ENCODE results near the gene CXCR1.

- TF ChIP-seq, protein P1, sequence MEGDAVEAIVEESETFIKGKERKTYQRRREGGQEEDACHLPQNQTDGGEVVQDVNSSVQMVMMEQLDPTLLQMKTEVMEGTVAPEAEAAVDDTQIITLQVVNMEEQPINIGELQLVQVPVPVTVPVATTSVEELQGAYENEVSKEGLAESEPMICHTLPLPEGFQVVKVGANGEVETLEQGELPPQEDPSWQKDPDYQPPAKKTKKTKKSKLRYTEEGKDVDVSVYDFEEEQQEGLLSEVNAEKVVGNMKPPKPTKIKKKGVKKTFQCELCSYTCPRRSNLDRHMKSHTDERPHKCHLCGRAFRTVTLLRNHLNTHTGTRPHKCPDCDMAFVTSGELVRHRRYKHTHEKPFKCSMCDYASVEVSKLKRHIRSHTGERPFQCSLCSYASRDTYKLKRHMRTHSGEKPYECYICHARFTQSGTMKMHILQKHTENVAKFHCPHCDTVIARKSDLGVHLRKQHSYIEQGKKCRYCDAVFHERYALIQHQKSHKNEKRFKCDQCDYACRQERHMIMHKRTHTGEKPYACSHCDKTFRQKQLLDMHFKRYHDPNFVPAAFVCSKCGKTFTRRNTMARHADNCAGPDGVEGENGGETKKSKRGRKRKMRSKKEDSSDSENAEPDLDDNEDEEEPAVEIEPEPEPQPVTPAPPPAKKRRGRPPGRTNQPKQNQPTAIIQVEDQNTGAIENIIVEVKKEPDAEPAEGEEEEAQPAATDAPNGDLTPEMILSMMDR (IDR thresholded peaks at IDR 0.05; ENCODE audit: insufficient read depth, low read depth, low read length) = no peak
- no peak for TF ChIP-seq EZH2 (IDR thresholded peaks at IDR 0.05; ENCODE audit: insufficient read depth, low read length)
Observed at GRCh38 chr2:218193701-218194100, 26.9 kb upstream of the CXCR1 start.

Data from astrocyte (in vitro differentiated cells and primary cell).